ENCODE measurements around the gene BBC3.

BBC3 gene

DNA sequence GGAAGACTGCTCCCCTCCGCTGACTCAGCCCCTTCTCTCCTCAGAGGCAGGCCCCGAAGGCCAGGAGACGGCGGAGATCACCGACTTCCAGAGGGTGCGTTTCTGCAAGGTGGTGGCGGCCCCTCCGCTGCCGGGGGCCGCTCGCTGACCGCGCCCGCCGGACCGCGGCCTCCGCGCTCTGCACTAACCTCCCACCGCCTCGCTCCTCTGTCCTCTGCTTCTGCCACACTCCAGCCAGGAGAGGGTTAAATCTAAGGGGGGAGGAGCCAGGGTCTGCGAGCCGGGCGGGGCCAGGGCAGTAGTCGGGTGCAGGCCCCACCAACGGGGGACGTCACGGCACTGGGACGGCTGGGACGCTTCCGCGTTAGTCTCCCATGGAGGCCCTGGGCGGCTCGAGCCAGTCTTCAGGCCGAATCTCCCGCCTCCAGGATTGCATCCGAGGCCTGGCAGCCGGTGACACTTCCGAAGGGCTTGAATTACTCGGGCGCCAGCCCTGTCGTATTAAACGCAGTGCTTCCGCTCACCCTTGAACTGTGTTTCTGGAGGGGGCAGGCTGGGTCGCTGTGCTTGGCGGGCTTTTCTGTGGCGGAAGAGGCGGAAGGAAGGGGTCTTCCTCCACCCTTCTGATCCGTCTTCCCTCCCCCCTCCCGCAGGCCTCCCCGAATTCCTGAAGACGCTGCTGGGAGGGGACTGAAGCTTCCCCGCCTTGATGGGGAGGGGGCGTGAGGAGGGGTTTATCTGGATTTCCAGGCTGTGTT is 42.5 kb upstream of the BBC3 start:
- DNase-seq (ENCODE audit: extremely low read depth, low read depth), result peak; percentile 62
- TF ChIP-seq, protein P1, sequence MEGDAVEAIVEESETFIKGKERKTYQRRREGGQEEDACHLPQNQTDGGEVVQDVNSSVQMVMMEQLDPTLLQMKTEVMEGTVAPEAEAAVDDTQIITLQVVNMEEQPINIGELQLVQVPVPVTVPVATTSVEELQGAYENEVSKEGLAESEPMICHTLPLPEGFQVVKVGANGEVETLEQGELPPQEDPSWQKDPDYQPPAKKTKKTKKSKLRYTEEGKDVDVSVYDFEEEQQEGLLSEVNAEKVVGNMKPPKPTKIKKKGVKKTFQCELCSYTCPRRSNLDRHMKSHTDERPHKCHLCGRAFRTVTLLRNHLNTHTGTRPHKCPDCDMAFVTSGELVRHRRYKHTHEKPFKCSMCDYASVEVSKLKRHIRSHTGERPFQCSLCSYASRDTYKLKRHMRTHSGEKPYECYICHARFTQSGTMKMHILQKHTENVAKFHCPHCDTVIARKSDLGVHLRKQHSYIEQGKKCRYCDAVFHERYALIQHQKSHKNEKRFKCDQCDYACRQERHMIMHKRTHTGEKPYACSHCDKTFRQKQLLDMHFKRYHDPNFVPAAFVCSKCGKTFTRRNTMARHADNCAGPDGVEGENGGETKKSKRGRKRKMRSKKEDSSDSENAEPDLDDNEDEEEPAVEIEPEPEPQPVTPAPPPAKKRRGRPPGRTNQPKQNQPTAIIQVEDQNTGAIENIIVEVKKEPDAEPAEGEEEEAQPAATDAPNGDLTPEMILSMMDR (IDR thresholded peaks at IDR 0.05; ENCODE audit: low read depth, low read length, missing control alignments), result no peak
- H3K4me3 ChIP-seq (replicated peaks; ENCODE audit: low read depth, low read length), result peak overlapping the region; percentile 45

- H3K4me3 ChIP-seq (replicated peaks; ENCODE audit: low read depth, low read length), result peak overlapping the region; percentile 45
- TF ChIP-seq, protein P1 (IDR thresholded peaks at IDR 0.05; ENCODE audit: low read depth, low read length, missing control alignments), result no peak
- DNase-seq (ENCODE audit: extremely low read depth, low read depth), result no peak
Observed at GRCh38 chr19:47272448-47273312, 41.7 kb upstream of the BBC3 start.

GRCh38 chr19:47271949-47272348 is 41.0 kb upstream of the BBC3 start:
- no peak overlapping the region for H3K4me3 ChIP-seq (replicated peaks; ENCODE audit: low read depth, low read length)
- no peak for DNase-seq (ENCODE audit: extremely low read depth, low read depth)
- TF ChIP-seq, protein P1 (IDR thresholded peaks at IDR 0.05; ENCODE audit: low read depth, low read length, missing control alignments), result no peak

- DNase-seq (ENCODE audit: extremely low read depth, low read depth), result no peak
- TF ChIP-seq, protein P1 (IDR thresholded peaks at IDR 0.05; ENCODE audit: low read depth, low read length, missing control alignments), result no peak
- no peak overlapping the region for H3K4me3 ChIP-seq (replicated peaks; ENCODE audit: low read depth, low read length)
Observed at GRCh38 chr19:47270408-47270807, 39.4 kb upstream of the BBC3 start.

- no peak overlapping the region for H3K4me3 ChIP-seq (replicated peaks; ENCODE audit: low read depth, low read length)
- TF ChIP-seq, protein P1 (IDR thresholded peaks at IDR 0.05; ENCODE audit: low read depth, low read length, missing control alignments), result no peak
- no peak for DNase-seq (ENCODE audit: extremely low read depth, low read depth)
Observed at GRCh38 chr19:47269596-47269995, 38.6 kb upstream of the BBC3 start.

DNA sequence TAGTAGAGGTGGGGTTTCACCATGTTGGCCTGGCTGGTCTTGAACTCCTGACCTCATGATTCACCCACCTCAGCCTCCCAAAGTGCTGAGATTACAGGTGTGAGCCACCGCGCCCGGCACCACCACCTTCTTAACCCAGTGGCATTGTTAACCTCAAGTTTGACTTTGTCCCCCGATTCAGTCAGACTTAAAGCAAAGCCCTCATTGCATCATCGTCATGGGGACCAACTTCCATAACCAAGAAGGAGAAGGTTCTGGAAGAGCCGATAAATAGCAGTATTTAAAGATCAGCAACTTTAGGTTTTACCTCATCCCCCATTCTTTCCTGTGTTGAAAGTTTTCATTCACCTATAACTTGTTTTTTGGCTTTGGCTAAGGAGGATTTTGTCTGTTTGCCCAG is 37.0 kb upstream of the BBC3 start:
- TF ChIP-seq, protein P1 (IDR thresholded peaks at IDR 0.05; ENCODE audit: low read depth, low read length, missing control alignments), result no peak
- H3K4me3 ChIP-seq (replicated peaks; ENCODE audit: low read depth, low read length), result no peak overlapping the region
- no peak for DNase-seq (ENCODE audit: extremely low read depth, low read depth)

Data from HFF-Myc (cell line).